GM23338 (cell line): ENCODE data around the gene EIF4A2. TPM values are rescaled to one million over a fixed set of nuclear protein-coding genes. Genes with fewer than 3 reads are reported as not detected.

ENCODE experiments used
- ATAC-seq: fragments of 200-7000 bp; cut with Tn5 transposase; 3 replicates; pipeline ENCODE4 v1.9.1; 2020
- DNase-seq: peaks from one replicate; pipeline ENCODE4 v3.0.0-alpha.2; 2015; ENCODE audit warnings: low spot score
- H2AFZ ChIP-seq: fragments of 200-600 bp; sonication (generic); 2 replicates; pipeline ENCODE4 v1.8.0; 2016; ENCODE audit warnings: antibody characterized with exemption, mild to moderate bottlenecking, moderate library complexity
- H3F3A ChIP-seq: fragments of 200-600 bp; sonication (generic); replicated peaks from 2 replicates; pipeline ENCODE4 v1.8.0; 2017; ENCODE audit warnings: antibody characterized with exemption, mixed run types, low read depth
- H3K27ac ChIP-seq: fragments of 200-600 bp; sonication (generic); 2 replicates; pipeline ENCODE4 v1.6.1; 2016; ENCODE audit warnings: low read depth
- H3K27me3 ChIP-seq: fragments of 200-600 bp; sonication (generic); 2 replicates; pipeline ENCODE4 v1.8.0; 2016; ENCODE audit warnings: mild to moderate bottlenecking, mixed run types, moderate library complexity; ENCODE audit not compliant: insufficient read depth
- H3K36me3 ChIP-seq: fragments of 200-600 bp; sonication (generic); 2 replicates; pipeline ENCODE4 v1.8.0; 2016; ENCODE audit warnings: mild to moderate bottlenecking; ENCODE audit not compliant: insufficient read depth
- H3K4me1 ChIP-seq: fragments of 200-600 bp; sonication (generic); 2 replicates; pipeline ENCODE4 v1.8.0; 2016; ENCODE audit warnings: mild to moderate bottlenecking, moderate library complexity; ENCODE audit not compliant: insufficient read depth
- H3K4me2 ChIP-seq: fragments of 200-600 bp; sonication (generic); 2 replicates; pipeline ENCODE4 v1.7.1; 2017; ENCODE audit warnings: mixed run types
- H3K4me3 ChIP-seq: fragments of 200-600 bp; sonication (generic); 2 replicates; pipeline ENCODE4 v1.6.1; 2016; ENCODE audit warnings: mixed run types
- H3K79me2 ChIP-seq: fragments of 200-600 bp; sonication (generic); replicated peaks from 2 replicates; pipeline ENCODE4 v1.8.0; 2017; ENCODE audit warnings: mild to moderate bottlenecking; ENCODE audit not compliant: insufficient read depth
- H3K9me2 ChIP-seq: fragments of 200-600 bp; sonication (generic); 2 replicates; pipeline ENCODE4 v1.8.0; 2017; ENCODE audit not compliant: insufficient read depth
- H4K20me1 ChIP-seq: fragments of 200-600 bp; sonication (generic); replicated peaks from 2 replicates; pipeline ENCODE4 v1.8.0; 2017; ENCODE audit warnings: mild to moderate bottlenecking; ENCODE audit not compliant: insufficient read depth
- H3K27ac Mint-ChIP-seq: 2 replicates; pipeline ENCODE4 v1.8.0; 2020; ENCODE audit warnings: inconsistent platforms, mild to moderate bottlenecking, moderate library complexity, mixed read lengths
- H3K27me3 Mint-ChIP-seq: 3 replicates; pipeline ENCODE4 v1.8.0; 2022; ENCODE audit warnings: low read depth, mild to moderate bottlenecking, moderate library complexity, mixed read lengths, inconsistent platforms; ENCODE audit not compliant: insufficient read depth, poor library complexity
- H3K36me3 Mint-ChIP-seq: 3 replicates; pipeline ENCODE4 v1.8.0; 2021; ENCODE audit warnings: low read depth, mild to moderate bottlenecking, inconsistent platforms, moderate library complexity, mixed read lengths
- H3K4me1 Mint-ChIP-seq: 3 replicates; pipeline ENCODE4 v1.8.0; 2020; ENCODE audit warnings: mild to moderate bottlenecking, inconsistent platforms, mixed read lengths
- H3K4me3 Mint-ChIP-seq: 3 replicates; pipeline ENCODE4 v1.8.0; 2021; ENCODE audit warnings: moderate library complexity, mild to moderate bottlenecking, inconsistent platforms, mixed read lengths
- H3K9me3 Mint-ChIP-seq: 3 replicates; pipeline ENCODE4 v1.8.0; 2020; ENCODE audit warnings: moderate library complexity, mild to moderate bottlenecking, inconsistent platforms, mixed read lengths
- CREB1 ChIP-seq: fragments of 250-450 bp; sonication (Bioruptor Pico); IDR thresholded peaks from 2 replicates; pipeline ENCODE4 v1.5.0; 2020; ENCODE audit warnings: low read depth, mild to moderate bottlenecking, moderate library complexity
- JUNB ChIP-seq: IDR thresholded peaks from one replicate; pipeline ENCODE4 v1.6.1; 2016; ENCODE audit warnings: antibody characterized with exemption; ENCODE audit not compliant: unreplicated experiment
- POLR2AphosphoS5 ChIP-seq: IDR thresholded peaks from 2 replicates; pipeline ENCODE4 v1.6.1; 2016; ENCODE audit warnings: antibody characterized with exemption, low read depth
- ZNF114 ChIP-seq: fragments of 250-450 bp; sonication (Bioruptor Pico); IDR thresholded peaks from 2 replicates; pipeline ENCODE4 v1.5.0; 2020; ENCODE audit warnings: mild to moderate bottlenecking, moderate library complexity
- ZNF331 ChIP-seq: fragments of 250-450 bp; sonication (Bioruptor Pico); IDR thresholded peaks from 2 replicates; pipeline ENCODE4 v1.5.0; 2020; ENCODE audit warnings: low read depth, mild to moderate bottlenecking, moderate library complexity
- polyA plus RNA-seq: library from polyadenylated mRNA; unstranded; fragments of >200 nt; fragmentation: Nextera tagmentation; extraction: Ambion mirVana; gene quantifications from 2 replicates; pipeline ENCODE4 v1.2.1, GENCODE V29; 2016
- total RNA-seq: library from RNA; depleted of rRNA; stranded (reverse); fragments of >200 nt; shearing (Covaris generic); gene quantifications from 2 replicates; pipeline ENCODE4 v1.2.3, GENCODE V29; 2014
- TF ChIP-seq, protein P1 (sequence below): IDR thresholded peaks from 2 replicates; pipeline ENCODE4 v1.6.1; 2016; ENCODE audit warnings: antibody characterized with exemption
- TF ChIP-seq, protein P2 (sequence below): IDR thresholded peaks from one replicate; pipeline ENCODE4 v1.6.1; 2018; ENCODE audit warnings: antibody characterized with exemption; ENCODE audit not compliant: unreplicated experiment
- TF ChIP-seq, protein P3 (sequence below): fragments of 250-450 bp; sonication (Bioruptor Pico); IDR thresholded peaks from 2 replicates; pipeline ENCODE4 v1.5.0; 2020; ENCODE audit warnings: mild to moderate bottlenecking, moderate library complexity
- TF ChIP-seq, protein P4 (sequence below), 2 experiments: fragments of 200-600 bp in 1 of 2; sonication (generic) in 1 of 2; conservative IDR thresholded peaks; 2 replicates each; pipeline versions ENCODE4 v1.5.1 to v1.6.1; 2016 to 2017; ENCODE audit warnings: antibody characterized with exemption in 2 of 2, low read depth in 2 of 2, mild to moderate bottlenecking in 2 of 2, moderate library complexity in 1 of 2

Gene EIF4A2
- total and polyA plus RNA-seq, 2 experiments from 2014 or later, result 386 to 666 TPM

DNA sequence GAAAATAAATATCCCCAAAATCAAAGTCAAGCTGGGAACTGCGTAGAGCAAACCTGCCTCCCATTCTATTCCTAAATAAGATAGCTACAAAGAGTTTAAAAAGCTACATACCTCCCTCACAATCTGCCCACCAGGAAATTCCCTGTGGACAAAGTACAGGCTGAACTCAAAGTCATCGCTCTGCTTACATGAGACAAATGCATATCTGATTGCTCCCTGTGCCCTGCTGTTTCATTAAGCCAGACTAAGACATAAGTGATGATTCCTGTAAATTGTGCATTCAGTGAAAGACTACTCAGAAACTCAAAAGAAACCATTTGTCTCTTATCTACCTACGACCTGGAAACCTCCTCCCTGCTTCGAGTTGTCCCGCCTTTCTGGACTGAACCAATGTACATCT lies 28.5 kb upstream of the EIF4A2 start:
- H3K27ac ChIP-seq, result no peak overlapping the region
- H3K9me2 ChIP-seq, result 0 out of 2 replicates have a peak, but pooled peaks cover 3% of the 10 kb centered on the region
- no peaks in the 10 kb centered on the region for H4K20me1 ChIP-seq
- no peaks in the 10 kb centered on the region for H3K9me3 Mint-ChIP-seq
- no peaks in the 10 kb centered on the region for H3K27me3 ChIP-seq
- H2AFZ ChIP-seq, result no peak overlapping the region
- H3K4me1 Mint-ChIP-seq, result peaks cover 13% of the 10 kb centered on the region
- no peak overlapping the region for H3K27ac Mint-ChIP-seq
- no peak overlapping the region for H3K4me3 ChIP-seq
- no peak overlapping the region for H3K4me2 ChIP-seq
- TF ChIP-seq, protein P1, sequence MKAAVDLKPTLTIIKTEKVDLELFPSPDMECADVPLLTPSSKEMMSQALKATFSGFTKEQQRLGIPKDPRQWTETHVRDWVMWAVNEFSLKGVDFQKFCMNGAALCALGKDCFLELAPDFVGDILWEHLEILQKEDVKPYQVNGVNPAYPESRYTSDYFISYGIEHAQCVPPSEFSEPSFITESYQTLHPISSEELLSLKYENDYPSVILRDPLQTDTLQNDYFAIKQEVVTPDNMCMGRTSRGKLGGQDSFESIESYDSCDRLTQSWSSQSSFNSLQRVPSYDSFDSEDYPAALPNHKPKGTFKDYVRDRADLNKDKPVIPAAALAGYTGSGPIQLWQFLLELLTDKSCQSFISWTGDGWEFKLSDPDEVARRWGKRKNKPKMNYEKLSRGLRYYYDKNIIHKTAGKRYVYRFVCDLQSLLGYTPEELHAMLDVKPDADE, result no peak
- TF ChIP-seq CREB1 (CRISPR knock-in tag) (no peak), POLR2AphosphoS5 (no peak), ZNF331 (CRISPR knock-in tag) (no peak), ZNF114 (no peak), JUNB (no peak)
- TF ChIP-seq, protein P2, sequence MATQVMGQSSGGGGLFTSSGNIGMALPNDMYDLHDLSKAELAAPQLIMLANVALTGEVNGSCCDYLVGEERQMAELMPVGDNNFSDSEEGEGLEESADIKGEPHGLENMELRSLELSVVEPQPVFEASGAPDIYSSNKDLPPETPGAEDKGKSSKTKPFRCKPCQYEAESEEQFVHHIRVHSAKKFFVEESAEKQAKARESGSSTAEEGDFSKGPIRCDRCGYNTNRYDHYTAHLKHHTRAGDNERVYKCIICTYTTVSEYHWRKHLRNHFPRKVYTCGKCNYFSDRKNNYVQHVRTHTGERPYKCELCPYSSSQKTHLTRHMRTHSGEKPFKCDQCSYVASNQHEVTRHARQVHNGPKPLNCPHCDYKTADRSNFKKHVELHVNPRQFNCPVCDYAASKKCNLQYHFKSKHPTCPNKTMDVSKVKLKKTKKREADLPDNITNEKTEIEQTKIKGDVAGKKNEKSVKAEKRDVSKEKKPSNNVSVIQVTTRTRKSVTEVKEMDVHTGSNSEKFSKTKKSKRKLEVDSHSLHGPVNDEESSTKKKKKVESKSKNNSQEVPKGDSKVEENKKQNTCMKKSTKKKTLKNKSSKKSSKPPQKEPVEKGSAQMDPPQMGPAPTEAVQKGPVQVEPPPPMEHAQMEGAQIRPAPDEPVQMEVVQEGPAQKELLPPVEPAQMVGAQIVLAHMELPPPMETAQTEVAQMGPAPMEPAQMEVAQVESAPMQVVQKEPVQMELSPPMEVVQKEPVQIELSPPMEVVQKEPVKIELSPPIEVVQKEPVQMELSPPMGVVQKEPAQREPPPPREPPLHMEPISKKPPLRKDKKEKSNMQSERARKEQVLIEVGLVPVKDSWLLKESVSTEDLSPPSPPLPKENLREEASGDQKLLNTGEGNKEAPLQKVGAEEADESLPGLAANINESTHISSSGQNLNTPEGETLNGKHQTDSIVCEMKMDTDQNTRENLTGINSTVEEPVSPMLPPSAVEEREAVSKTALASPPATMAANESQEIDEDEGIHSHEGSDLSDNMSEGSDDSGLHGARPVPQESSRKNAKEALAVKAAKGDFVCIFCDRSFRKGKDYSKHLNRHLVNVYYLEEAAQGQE, result no peak
- TF ChIP-seq, protein P3, sequence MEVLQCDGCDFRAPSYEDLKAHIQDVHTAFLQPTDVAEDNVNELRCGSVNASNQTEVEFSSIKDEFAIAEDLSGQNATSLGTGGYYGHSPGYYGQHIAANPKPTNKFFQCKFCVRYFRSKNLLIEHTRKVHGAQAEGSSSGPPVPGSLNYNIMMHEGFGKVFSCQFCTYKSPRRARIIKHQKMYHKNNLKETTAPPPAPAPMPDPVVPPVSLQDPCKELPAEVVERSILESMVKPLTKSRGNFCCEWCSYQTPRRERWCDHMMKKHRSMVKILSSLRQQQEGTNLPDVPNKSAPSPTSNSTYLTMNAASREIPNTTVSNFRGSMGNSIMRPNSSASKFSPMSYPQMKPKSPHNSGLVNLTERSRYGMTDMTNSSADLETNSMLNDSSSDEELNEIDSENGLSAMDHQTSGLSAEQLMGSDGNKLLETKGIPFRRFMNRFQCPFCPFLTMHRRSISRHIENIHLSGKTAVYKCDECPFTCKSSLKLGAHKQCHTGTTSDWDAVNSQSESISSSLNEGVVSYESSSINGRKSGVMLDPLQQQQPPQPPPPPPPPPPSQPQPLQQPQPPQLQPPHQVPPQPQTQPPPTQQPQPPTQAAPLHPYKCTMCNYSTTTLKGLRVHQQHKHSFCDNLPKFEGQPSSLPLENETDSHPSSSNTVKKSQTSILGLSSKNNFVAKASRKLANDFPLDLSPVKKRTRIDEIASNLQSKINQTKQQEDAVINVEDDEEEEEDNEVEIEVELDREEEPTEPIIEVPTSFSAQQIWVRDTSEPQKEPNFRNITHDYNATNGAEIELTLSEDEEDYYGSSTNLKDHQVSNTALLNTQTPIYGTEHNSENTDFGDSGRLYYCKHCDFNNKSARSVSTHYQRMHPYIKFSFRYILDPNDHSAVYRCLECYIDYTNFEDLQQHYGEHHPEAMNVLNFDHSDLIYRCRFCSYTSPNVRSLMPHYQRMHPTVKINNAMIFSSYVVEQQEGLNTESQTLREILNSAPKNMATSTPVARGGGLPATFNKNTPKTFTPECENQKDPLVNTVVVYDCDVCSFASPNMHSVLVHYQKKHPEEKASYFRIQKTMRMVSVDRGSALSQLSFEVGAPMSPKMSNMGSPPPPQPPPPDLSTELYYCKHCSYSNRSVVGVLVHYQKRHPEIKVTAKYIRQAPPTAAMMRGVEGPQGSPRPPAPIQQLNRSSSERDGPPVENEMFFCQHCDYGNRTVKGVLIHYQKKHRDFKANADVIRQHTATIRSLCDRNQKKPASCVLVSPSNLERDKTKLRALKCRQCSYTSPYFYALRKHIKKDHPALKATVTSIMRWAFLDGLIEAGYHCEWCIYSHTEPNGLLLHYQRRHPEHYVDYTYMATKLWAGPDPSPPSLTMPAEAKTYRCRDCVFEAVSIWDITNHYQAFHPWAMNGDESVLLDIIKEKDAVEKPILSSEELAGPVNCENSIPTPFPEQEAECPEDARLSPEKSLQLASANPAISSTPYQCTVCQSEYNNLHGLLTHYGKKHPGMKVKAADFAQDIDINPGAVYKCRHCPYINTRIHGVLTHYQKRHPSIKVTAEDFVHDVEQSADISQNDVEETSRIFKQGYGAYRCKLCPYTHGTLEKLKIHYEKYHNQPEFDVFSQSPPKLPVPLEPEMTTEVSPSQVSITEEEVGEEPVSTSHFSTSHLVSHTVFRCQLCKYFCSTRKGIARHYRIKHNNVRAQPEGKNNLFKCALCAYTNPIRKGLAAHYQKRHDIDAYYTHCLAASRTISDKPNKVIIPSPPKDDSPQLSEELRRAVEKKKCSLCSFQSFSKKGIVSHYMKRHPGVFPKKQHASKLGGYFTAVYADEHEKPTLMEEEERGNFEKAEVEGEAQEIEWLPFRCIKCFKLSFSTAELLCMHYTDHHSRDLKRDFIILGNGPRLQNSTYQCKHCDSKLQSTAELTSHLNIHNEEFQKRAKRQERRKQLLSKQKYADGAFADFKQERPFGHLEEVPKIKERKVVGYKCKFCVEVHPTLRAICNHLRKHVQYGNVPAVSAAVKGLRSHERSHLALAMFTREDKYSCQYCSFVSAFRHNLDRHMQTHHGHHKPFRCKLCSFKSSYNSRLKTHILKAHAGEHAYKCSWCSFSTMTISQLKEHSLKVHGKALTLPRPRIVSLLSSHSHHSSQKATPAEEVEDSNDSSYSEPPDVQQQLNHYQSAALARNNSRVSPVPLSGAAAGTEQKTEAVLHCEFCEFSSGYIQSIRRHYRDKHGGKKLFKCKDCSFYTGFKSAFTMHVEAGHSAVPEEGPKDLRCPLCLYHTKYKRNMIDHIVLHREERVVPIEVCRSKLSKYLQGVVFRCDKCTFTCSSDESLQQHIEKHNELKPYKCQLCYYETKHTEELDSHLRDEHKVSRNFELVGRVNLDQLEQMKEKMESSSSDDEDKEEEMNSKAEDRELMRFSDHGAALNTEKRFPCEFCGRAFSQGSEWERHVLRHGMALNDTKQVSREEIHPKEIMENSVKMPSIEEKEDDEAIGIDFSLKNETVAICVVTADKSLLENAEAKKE (CRISPR knock-in tag), result no peak
- TF ChIP-seq, protein P4, sequence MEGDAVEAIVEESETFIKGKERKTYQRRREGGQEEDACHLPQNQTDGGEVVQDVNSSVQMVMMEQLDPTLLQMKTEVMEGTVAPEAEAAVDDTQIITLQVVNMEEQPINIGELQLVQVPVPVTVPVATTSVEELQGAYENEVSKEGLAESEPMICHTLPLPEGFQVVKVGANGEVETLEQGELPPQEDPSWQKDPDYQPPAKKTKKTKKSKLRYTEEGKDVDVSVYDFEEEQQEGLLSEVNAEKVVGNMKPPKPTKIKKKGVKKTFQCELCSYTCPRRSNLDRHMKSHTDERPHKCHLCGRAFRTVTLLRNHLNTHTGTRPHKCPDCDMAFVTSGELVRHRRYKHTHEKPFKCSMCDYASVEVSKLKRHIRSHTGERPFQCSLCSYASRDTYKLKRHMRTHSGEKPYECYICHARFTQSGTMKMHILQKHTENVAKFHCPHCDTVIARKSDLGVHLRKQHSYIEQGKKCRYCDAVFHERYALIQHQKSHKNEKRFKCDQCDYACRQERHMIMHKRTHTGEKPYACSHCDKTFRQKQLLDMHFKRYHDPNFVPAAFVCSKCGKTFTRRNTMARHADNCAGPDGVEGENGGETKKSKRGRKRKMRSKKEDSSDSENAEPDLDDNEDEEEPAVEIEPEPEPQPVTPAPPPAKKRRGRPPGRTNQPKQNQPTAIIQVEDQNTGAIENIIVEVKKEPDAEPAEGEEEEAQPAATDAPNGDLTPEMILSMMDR (conservative IDR thresholded peaks at IDR 0.05; ENCODE audit: low read depth in 2 of 2), result no peak
- DNase-seq (no peak), ATAC-seq (no peak)
- 0 out of 2 replicates have a peak, but pooled peaks cover 6% of the 10 kb centered on the region for H3K4me1 ChIP-seq
- no peaks in the 10 kb centered on the region for H3K36me3 Mint-ChIP-seq
- H3K36me3 ChIP-seq, result no peaks in the 10 kb centered on the region
- H3F3A ChIP-seq, result no peaks in the 10 kb centered on the region
- H3K27me3 Mint-ChIP-seq, result peaks cover 6% of the 10 kb centered on the region
- H3K79me2 ChIP-seq, result no peaks in the 10 kb centered on the region
- H3K4me3 Mint-ChIP-seq, result no peak overlapping the region
